CD4-positive, alpha-beta T cell (primary cell): Measurements from ENCODE around the gene ZGPAT. TPM values are rescaled to one million over a fixed set of nuclear protein-coding genes. Genes with fewer than 3 reads are reported as not detected.

Experiments used
- ATAC-seq: fragments of 200-7000 bp; cut with Tn5 transposase; one replicate; pipeline ENCODE4 v1.10.0; 2022; ENCODE audit warnings: mild to moderate bottlenecking; ENCODE audit not compliant: poor library complexity
- CTCF ChIA-PET: fragments of 350-600 bp; sonication (Branson Sonifier 250); formaldehyde crosslinking; loops from one replicate; lab custom pipeline; 2021; ENCODE audit warnings: antibody characterized with exemption, inconsistent platforms; lab: Charles Lee
- POLR2A ChIA-PET: fragments of 350-600 bp; sonication (Branson Sonifier 250); formaldehyde crosslinking; loops from one replicate; lab custom pipeline; 2021; ENCODE audit warnings: antibody characterized with exemption, inconsistent platforms; lab: Charles Lee
- DNase-seq, 14 experiments: peaks; one replicate each; pipeline ENCODE4 v3.0.0-alpha.2; 2013 to 2020; ENCODE audit warnings: mixed read lengths in 2 of 14
- H3K27ac ChIP-seq, 2 donors: one replicate each; pipeline versions ENCODE4 v1.5.1 to v1.7.0; 2013; ENCODE audit warnings: low read length in 2 of 2, low read depth in 1 of 2, mild to moderate bottlenecking in 1 of 2
- H3K27me3 ChIP-seq, 2 experiments: 1 replicate in 1 of 2; 2 replicates in 1 of 2; pipeline versions ENCODE4 v1.6.1 to v1.7.0; 2013; ENCODE audit warnings: low read length in 2 of 2, control low read depth in 1 of 2, mild to moderate bottlenecking in 1 of 2, moderate library complexity in 1 of 2; ENCODE audit not compliant: insufficient read depth in 2 of 2, control insufficient read depth in 1 of 2
- H3K36me3 ChIP-seq: one replicate; pipeline ENCODE4 v1.6.1; 2013; ENCODE audit warnings: low read length, control low read depth; ENCODE audit not compliant: insufficient read depth
- H3K4me1 ChIP-seq: one replicate; pipeline ENCODE4 v1.6.1; 2013; ENCODE audit warnings: low read length, control low read depth; ENCODE audit not compliant: insufficient read depth
- H3K4me3 ChIP-seq: one replicate; pipeline ENCODE4 v1.5.1; 2013; ENCODE audit warnings: mild to moderate bottlenecking, low read length, moderate library complexity
- H3K9me3 ChIP-seq, 2 experiments: 1 replicate in 1 of 2; 2 replicates in 1 of 2; pipeline versions ENCODE4 v1.6.1 to v1.7.0; 2013; ENCODE audit warnings: low read length in 2 of 2, mild to moderate bottlenecking in 2 of 2, control low read depth in 1 of 2, moderate library complexity in 1 of 2; ENCODE audit not compliant: control insufficient read depth in 1 of 2, insufficient read depth in 1 of 2
- H3K27ac Mint-ChIP-seq: one replicate; pipeline ENCODE4 v1.8.0; 2020; ENCODE audit warnings: mixed read lengths
- H3K27me3 Mint-ChIP-seq: one replicate; pipeline ENCODE4 v1.8.0; 2021; ENCODE audit warnings: mixed read lengths
- H3K36me3 Mint-ChIP-seq: one replicate; pipeline ENCODE4 v1.8.0; 2021; ENCODE audit warnings: low read depth, mixed read lengths
- H3K4me1 Mint-ChIP-seq: one replicate; pipeline ENCODE4 v1.8.0; 2021; ENCODE audit warnings: low read depth, mixed read lengths
- H3K4me3 Mint-ChIP-seq: one replicate; pipeline ENCODE4 v1.8.0; 2020; ENCODE audit warnings: mild to moderate bottlenecking, mixed read lengths
- H3K9me3 Mint-ChIP-seq: one replicate; pipeline ENCODE4 v1.8.0; 2020; ENCODE audit warnings: mixed read lengths
- intact Hi-C, 2 experiments: fragments of 100-400 bp; cut with DNase I in 1 of 2; cut with micrococcal nuclease in 1 of 2; formaldehyde crosslinking; loops; one replicate each; pipeline versions ENCODE4 v1.15.1 to v1.9.0; 2023 to 2025; cut with DNase I, micrococcal nuclease
- total RNA-seq, 174 experiments: library from RNA in 2 of 174; stranded (reverse) in 2 of 174; gene quantifications; one replicate each; pipeline ENCODE4 v1.2.3 and lab custom pipeline; 2021 to 2026
- TF ChIP-seq, protein P1 (sequence below): fragments of 200-600 bp; IDR thresholded peaks from one replicate; pipeline ENCODE4 v1.8.0; 2022; ENCODE audit warnings: antibody characterized with exemption, mild to moderate bottlenecking

The ZGPAT gene
- total RNA-seq, 2 experiments from 2014 or later = 28.2 to 33.4 TPM

- H3K27me3 ChIP-seq = no peaks in the 10 kb centered on the region
- ATAC-seq (no peak), DNase-seq (peak in 1 of 14 experiments; percentile 1)
- ChIA-PET POLR2A (interaction anchor here (4.9 kb wide), 1 partner anchor 18 kb away, joined by 27 read pairs; no protein-coding TSS in a partner anchor), CTCF (no interaction called here)
- H3K36me3 Mint-ChIP-seq = peaks cover 82% of the 10 kb centered on the region
- H3K27ac Mint-ChIP-seq = peak overlapping the region; percentile 24
- H3K4me3 ChIP-seq = no peak overlapping the region
- peaks cover 2% of the 10 kb centered on the region for H3K9me3 Mint-ChIP-seq
- no peak overlapping the region for H3K27ac ChIP-seq
- intact Hi-C loops = no loop called here
- H3K36me3 ChIP-seq = peaks cover 63% of the 10 kb centered on the region
- TF ChIP-seq, protein P1, sequence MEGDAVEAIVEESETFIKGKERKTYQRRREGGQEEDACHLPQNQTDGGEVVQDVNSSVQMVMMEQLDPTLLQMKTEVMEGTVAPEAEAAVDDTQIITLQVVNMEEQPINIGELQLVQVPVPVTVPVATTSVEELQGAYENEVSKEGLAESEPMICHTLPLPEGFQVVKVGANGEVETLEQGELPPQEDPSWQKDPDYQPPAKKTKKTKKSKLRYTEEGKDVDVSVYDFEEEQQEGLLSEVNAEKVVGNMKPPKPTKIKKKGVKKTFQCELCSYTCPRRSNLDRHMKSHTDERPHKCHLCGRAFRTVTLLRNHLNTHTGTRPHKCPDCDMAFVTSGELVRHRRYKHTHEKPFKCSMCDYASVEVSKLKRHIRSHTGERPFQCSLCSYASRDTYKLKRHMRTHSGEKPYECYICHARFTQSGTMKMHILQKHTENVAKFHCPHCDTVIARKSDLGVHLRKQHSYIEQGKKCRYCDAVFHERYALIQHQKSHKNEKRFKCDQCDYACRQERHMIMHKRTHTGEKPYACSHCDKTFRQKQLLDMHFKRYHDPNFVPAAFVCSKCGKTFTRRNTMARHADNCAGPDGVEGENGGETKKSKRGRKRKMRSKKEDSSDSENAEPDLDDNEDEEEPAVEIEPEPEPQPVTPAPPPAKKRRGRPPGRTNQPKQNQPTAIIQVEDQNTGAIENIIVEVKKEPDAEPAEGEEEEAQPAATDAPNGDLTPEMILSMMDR = no peak
- no peaks in the 10 kb centered on the region for H3K27me3 Mint-ChIP-seq
- H3K4me1 Mint-ChIP-seq = peaks cover 49% of the 10 kb centered on the region
- peaks cover 15 to 16% of the 10 kb centered on the region in 2 experiments for H3K9me3 ChIP-seq
- peaks cover 48% of the 10 kb centered on the region for H3K4me1 ChIP-seq
- peak overlapping the region; percentile 85 for H3K4me3 Mint-ChIP-seq
Measured at GRCh38 chr20:63711085-63711645, 3.3 kb downstream of the ZGPAT start.

- intact Hi-C loops = no loop called here
- H3K4me3 Mint-ChIP-seq = peak overlapping the region; percentile 61
- POLR2A ChIA-PET = interaction anchor here (2.3 kb wide), 1 partner anchor 25 kb away, joined by 12 read pairs; the partner anchor contains the start of gene LIME1
- no peak overlapping the region for H3K4me3 ChIP-seq
- H3K9me3 ChIP-seq = peaks cover 15 to 16% of the 10 kb centered on the region in 2 experiments
- peaks cover 37% of the 10 kb centered on the region for H3K4me1 ChIP-seq
- no peak for DNase-seq
- TF ChIP-seq, protein P1 = no peak
- CTCF ChIA-PET = no interaction called here
- H3K27ac ChIP-seq = no peak overlapping the region
- no peak overlapping the region for H3K27ac Mint-ChIP-seq
- H3K36me3 Mint-ChIP-seq = peaks cover 82% of the 10 kb centered on the region
- peaks cover 48% of the 10 kb centered on the region for H3K4me1 Mint-ChIP-seq
- H3K9me3 Mint-ChIP-seq = peaks cover 2% of the 10 kb centered on the region
- no peak for ATAC-seq
- no peaks in the 10 kb centered on the region for H3K27me3 ChIP-seq
- no peaks in the 10 kb centered on the region for H3K27me3 Mint-ChIP-seq
- H3K36me3 ChIP-seq = peaks cover 65% of the 10 kb centered on the region
Measured at GRCh38 chr20:63712191-63712590, 4.4 kb downstream of the ZGPAT start.

- peaks cover 47% of the 10 kb centered on the region for H3K4me1 Mint-ChIP-seq
- H3K4me3 Mint-ChIP-seq = no peak overlapping the region
- DNase-seq = no peak
- Histone ChIP-seq H3K9me3 (peaks cover 22 to 23% of the 10 kb centered on the region in 2 experiments), H3K4me1 (peaks cover 21% of the 10 kb centered on the region), H3K4me3 (no peak overlapping the region), H3K27ac (no peak overlapping the region), H3K36me3 (peaks cover 77% of the 10 kb centered on the region), H3K27me3 (no peaks in the 10 kb centered on the region)
- no peak for ATAC-seq
- H3K27ac Mint-ChIP-seq = no peak overlapping the region
- H3K9me3 Mint-ChIP-seq = peaks cover 5% of the 10 kb centered on the region
- peaks cover 94% of the 10 kb centered on the region for H3K36me3 Mint-ChIP-seq
- intact Hi-C loops = no loop called here
- no peaks in the 10 kb centered on the region for H3K27me3 Mint-ChIP-seq
- TF ChIP-seq, protein P1 = no peak
- POLR2A ChIA-PET = interaction anchor here (1.0 kb wide), 1 partner anchor 22 kb away, joined by 3 read pairs; the partner anchor contains the start of gene LIME1
- CTCF ChIA-PET = no interaction called here
Measured at GRCh38 chr20:63714858-63715257, 7.0 kb downstream of the ZGPAT start.
